Right ventricle myocardium inferior (tissue), 1 donor: ENCODE data around the gene KCNJ8. TPM values are rescaled to one million over a fixed set of nuclear protein-coding genes. Genes with fewer than 3 reads are reported as not detected.
"Not testable (repeated sequence)": the region's sequence is repeated elsewhere in the genome, so short reads cannot be mapped to it uniquely, and the experiment has no call there.

Experiments used
- ATAC-seq: fragments of 200-7000 bp; cut with Tn5 transposase; one replicate; pipeline ENCODE4 v1.9.1; 2020; ENCODE audit warnings: mild to moderate bottlenecking, moderate library complexity
- DNase-seq: peaks from one replicate; pipeline ENCODE4 v3.0.0; 2021; ENCODE audit errors: missing footprints
- intact Hi-C: fragments of 100-400 bp; cut with DNase I; formaldehyde crosslinking; loops from one replicate; pipeline ENCODE4 v1.11.0; 2022
- total RNA-seq: library from RNA; stranded (reverse); fragmentation: NEBNext Ultra II Directional; extraction: Animal tissue kit (Norgen Biotek cat#: 25700); gene quantifications from one replicate; pipeline ENCODE4 v1.2.1, GENCODE V29; 2021
- donor health status: DM: no; HTN: yes; CAD: no; lungs with severe emphysema.

The KCNJ8 gene
- total RNA-seq, 1 donor from 2014 or later: 57.0 TPM

- peak; percentile 46 for DNase-seq
Measured at GRCh38 chr12:21794807-21795595, 20.5 kb upstream of the KCNJ8 start.

GRCh38 chr12:21789687-21790086, 15.2 kb upstream of the KCNJ8 start:
- intact Hi-C loops, ATAC-seq, DNase-seq: not testable (repeated sequence)

More at GRCh38 chr12:21794807-21795595, 20.5 kb upstream of the KCNJ8 start:
- intact Hi-C loops, ATAC-seq: not testable (repeated sequence)

GRCh38 chr12:21788089-21788983, 13.8 kb upstream of the KCNJ8 start:
- ATAC-seq: no peak
- no peak for DNase-seq
- intact Hi-C loops: no loop called here

GRCh38 chr12:21786041-21786531, 11.6 kb upstream of the KCNJ8 start:
- intact Hi-C loops: no loop called here
- ATAC-seq (no peak), DNase-seq (no peak)

- ATAC-seq, DNase-seq, intact Hi-C loops: not testable (repeated sequence)
Measured at GRCh38 chr12:21782723-21783122, 8.2 kb upstream of the KCNJ8 start.

- intact Hi-C loops: no loop called here
- ATAC-seq (no peak), DNase-seq (no peak)
Measured at GRCh38 chr12:21780786-21781185, 6.3 kb upstream of the KCNJ8 start.

GRCh38 chr12:21776175-21776574, 1.7 kb upstream of the KCNJ8 start:
- DNase-seq (no peak), ATAC-seq (peak; percentile 24)
- intact Hi-C loops: loop anchor here (5.0 kb wide), 1 partner anchor 41 kb away; no protein-coding TSS in a partner anchor

- no peak for ATAC-seq
- intact Hi-C loops: loop anchor here (5.0 kb wide), 1 partner anchor 42 kb away; no protein-coding TSS in a partner anchor
- DNase-seq: no peak
Measured at GRCh38 chr12:21775133-21775820, 771 bp upstream of the KCNJ8 start.

- ATAC-seq: no peak
- intact Hi-C loops: loop anchor here (1.0 to 5.0 kb wide), 3 partner anchors 58 to 167 kb away; partner anchors contain the start of gene ABCC9
Measured at GRCh38 chr12:21773806-21774205, 700 bp downstream of the KCNJ8 start.

GRCh38 chr12:21773263-21773741, 1.2 kb downstream of the KCNJ8 start:
- ATAC-seq (peak; percentile 36), DNase-seq (peak; percentile 70)
- intact Hi-C loops: loop anchor here (5.0 kb wide), 2 partner anchors 59 to 61 kb away; no protein-coding TSS in a partner anchor

More at GRCh38 chr12:21773806-21774205, 700 bp downstream of the KCNJ8 start:
- no peak for DNase-seq

GRCh38 chr12:21771311-21771710, 3.2 kb downstream of the KCNJ8 start:
- intact Hi-C loops: loop anchor here (5.0 kb wide), 2 partner anchors 59 to 61 kb away; no protein-coding TSS in a partner anchor
- no peak for ATAC-seq

GRCh38 chr12:21769307-21769706, 5.2 kb downstream of the KCNJ8 start:
- no peak for DNase-seq
- ATAC-seq: no peak
- intact Hi-C loops: no loop called here

More at GRCh38 chr12:21771311-21771710, 3.2 kb downstream of the KCNJ8 start:
- DNase-seq: no peak

- ATAC-seq: no peak
- intact Hi-C loops: no loop called here
Measured at GRCh38 chr12:21766403-21766802, 8.1 kb downstream of the KCNJ8 start.

GRCh38 chr12:21764950-21765349, 9.6 kb downstream of the KCNJ8 start:
- intact Hi-C loops: no loop called here
- DNase-seq: no peak
- ATAC-seq: no peak

More at GRCh38 chr12:21766403-21766802, 8.1 kb downstream of the KCNJ8 start:
- DNase-seq: no peak

GRCh38 chr12:21764065-21764464, 10.4 kb downstream of the KCNJ8 start:
- ATAC-seq (no peak), DNase-seq (no peak)
- intact Hi-C loops: no loop called here

GRCh38 chr12:21763531-21763930, 11.0 kb downstream of the KCNJ8 start:
- intact Hi-C loops: no loop called here
- ATAC-seq: no peak
- no peak for DNase-seq

GRCh38 chr12:21759737-21760136, 14.8 kb downstream of the KCNJ8 start:
- DNase-seq: no peak
- no peak for ATAC-seq
- intact Hi-C loops: loop anchor here (10.0 kb wide), 1 partner anchor 235 kb away; no protein-coding TSS in a partner anchor

- no peak for DNase-seq
- intact Hi-C loops: loop anchor here (10.0 kb wide), 1 partner anchor 237 kb away; no protein-coding TSS in a partner anchor
Measured at GRCh38 chr12:21757735-21758134, 16.8 kb downstream of the KCNJ8 start.

More at GRCh38 chr12:21757735-21758134, 16.8 kb downstream of the KCNJ8 start:
- ATAC-seq: no peak
